Smooth muscle cell (in vitro differentiated cells): ENCODE data around the gene APOC3. TPM values are rescaled to one million over a fixed set of nuclear protein-coding genes. Genes with fewer than 3 reads are reported as not detected.

Source experiments
- DNase-seq: peaks from one replicate; lab custom pipeline; 2025; ENCODE audit not compliant: unreplicated experiment; lab: John Stamatoyannopoulos, UW
- H2AFZ ChIP-seq: fragments of 200-600 bp; sonication (generic); 2 replicates; pipeline ENCODE4 v1.6.0; 2016; ENCODE audit warnings: antibody characterized with exemption, low read depth, mild to moderate bottlenecking
- H3F3A ChIP-seq: fragments of 200-600 bp; sonication (generic); 2 replicates; pipeline ENCODE4 v1.6.0; 2017; ENCODE audit warnings: antibody characterized with exemption, low read depth
- H3K27ac ChIP-seq: fragments of 200-600 bp; sonication (generic); 2 replicates; pipeline ENCODE4 v1.5.1; 2016; ENCODE audit warnings: low read depth, mild to moderate bottlenecking
- H3K27me3 ChIP-seq: fragments of 200-600 bp; sonication (generic); 2 replicates; pipeline ENCODE4 v1.6.1; 2016; ENCODE audit warnings: low read depth, mild to moderate bottlenecking
- H3K36me3 ChIP-seq: fragments of 200-600 bp; sonication (generic); 2 replicates; pipeline ENCODE4 v1.5.1; 2016; ENCODE audit warnings: low read depth
- H3K4me1 ChIP-seq: fragments of 200-600 bp; sonication (generic); 2 replicates; pipeline ENCODE4 v1.5.1; 2016; ENCODE audit warnings: low read depth
- H3K4me2 ChIP-seq: fragments of 200-600 bp; sonication (generic); 2 replicates; pipeline ENCODE4 v1.6.0; 2016; ENCODE audit warnings: mild to moderate bottlenecking
- H3K4me3 ChIP-seq: fragments of 200-600 bp; sonication (generic); 2 replicates; pipeline ENCODE4 v1.5.1; 2016; ENCODE audit warnings: mild to moderate bottlenecking
- H3K79me2 ChIP-seq: fragments of 200-600 bp; sonication (generic); 2 replicates; pipeline ENCODE4 v1.6.0; 2016; ENCODE audit warnings: low read depth, mild to moderate bottlenecking
- H3K9ac ChIP-seq: fragments of 200-600 bp; sonication (generic); 2 replicates; pipeline ENCODE4 v1.6.0; 2016; ENCODE audit warnings: low read depth
- H3K9me3 ChIP-seq: fragments of 200-600 bp; sonication (generic); replicated peaks from 2 replicates; pipeline ENCODE4 v1.5.1; 2016; ENCODE audit warnings: low read depth
- H4K20me1 ChIP-seq: fragments of 200-600 bp; sonication (generic); 2 replicates; pipeline ENCODE4 v1.6.0; 2016; ENCODE audit warnings: low read depth
- WGBS: methylation state at CpG from one replicate; pipeline ENCODE4 v1.1.7; 2016; ENCODE audit warnings: low lambda C conversion rate; 5-methylcytosine and 5-hydroxymethylcytosine counted together
- polyA plus RNA-seq: library from polyadenylated mRNA; unstranded; fragments of >200 nt; fragmentation: Nextera tagmentation; extraction: Ambion mirVana; gene quantifications from 2 replicates; pipeline ENCODE4 v1.2.1, GENCODE V29; 2016
- total RNA-seq: library from RNA; depleted of rRNA; stranded (reverse); fragments of >200 nt; gene quantifications from 2 replicates; pipeline ENCODE4 v1.2.3, GENCODE V29; 2014
- TF ChIP-seq, protein P1 (sequence below): fragments of 200-600 bp; sonication (generic); IDR thresholded peaks from 2 replicates; pipeline ENCODE4 v1.5.1; 2017; ENCODE audit warnings: borderline replicate concordance, mild to moderate bottlenecking, antibody characterized with exemption; ENCODE audit not compliant: insufficient read depth, poor library complexity, severe bottlenecking

Gene APOC3
- total and polyA plus RNA-seq, 2 experiments from 2014 or later, result 0.54 TPM; not detected in 1

DNA sequence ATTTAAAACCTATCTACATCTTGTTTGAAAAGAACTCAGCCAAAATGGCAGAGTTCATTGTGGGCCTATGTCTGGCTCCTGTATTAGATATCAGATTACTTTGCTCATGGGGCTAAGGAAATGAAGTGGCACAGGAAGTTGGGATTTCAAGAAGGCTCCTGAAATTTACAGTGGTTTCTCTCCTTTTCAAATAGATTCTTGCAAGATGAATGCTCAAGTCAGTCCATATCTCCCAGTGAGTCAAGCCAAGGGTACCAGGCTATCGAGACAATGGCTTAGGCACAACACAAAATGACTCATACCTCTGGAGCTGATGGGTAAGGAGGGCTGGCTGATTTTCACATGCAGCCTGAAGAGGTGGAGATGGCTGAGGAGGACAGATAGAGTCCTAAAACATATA, 31.8 kb downstream of the APOC3 start:
- H3F3A ChIP-seq, result no peaks in the 10 kb centered on the region
- peaks cover 5% of the 10 kb centered on the region for H3K36me3 ChIP-seq
- H3K27me3 ChIP-seq, result no peaks in the 10 kb centered on the region
- no peak overlapping the region for H3K9ac ChIP-seq
- no peaks in the 10 kb centered on the region for H3K4me1 ChIP-seq
- no peaks in the 10 kb centered on the region for H3K9me3 ChIP-seq
- H4K20me1 ChIP-seq, result no peaks in the 10 kb centered on the region
- no peak for DNase-seq
- 16% methylated on average over 1 of the region's 1 CpG for WGBS
- H3K27ac ChIP-seq, result peak overlapping the region; percentile 84
- no peak overlapping the region for H2AFZ ChIP-seq
- H3K4me2 ChIP-seq, result peak overlapping the region; percentile 12
- TF ChIP-seq, protein P1, sequence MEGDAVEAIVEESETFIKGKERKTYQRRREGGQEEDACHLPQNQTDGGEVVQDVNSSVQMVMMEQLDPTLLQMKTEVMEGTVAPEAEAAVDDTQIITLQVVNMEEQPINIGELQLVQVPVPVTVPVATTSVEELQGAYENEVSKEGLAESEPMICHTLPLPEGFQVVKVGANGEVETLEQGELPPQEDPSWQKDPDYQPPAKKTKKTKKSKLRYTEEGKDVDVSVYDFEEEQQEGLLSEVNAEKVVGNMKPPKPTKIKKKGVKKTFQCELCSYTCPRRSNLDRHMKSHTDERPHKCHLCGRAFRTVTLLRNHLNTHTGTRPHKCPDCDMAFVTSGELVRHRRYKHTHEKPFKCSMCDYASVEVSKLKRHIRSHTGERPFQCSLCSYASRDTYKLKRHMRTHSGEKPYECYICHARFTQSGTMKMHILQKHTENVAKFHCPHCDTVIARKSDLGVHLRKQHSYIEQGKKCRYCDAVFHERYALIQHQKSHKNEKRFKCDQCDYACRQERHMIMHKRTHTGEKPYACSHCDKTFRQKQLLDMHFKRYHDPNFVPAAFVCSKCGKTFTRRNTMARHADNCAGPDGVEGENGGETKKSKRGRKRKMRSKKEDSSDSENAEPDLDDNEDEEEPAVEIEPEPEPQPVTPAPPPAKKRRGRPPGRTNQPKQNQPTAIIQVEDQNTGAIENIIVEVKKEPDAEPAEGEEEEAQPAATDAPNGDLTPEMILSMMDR, result no peak
- no peak overlapping the region for H3K4me3 ChIP-seq
- H3K79me2 ChIP-seq, result no peaks in the 10 kb centered on the region

DNA sequence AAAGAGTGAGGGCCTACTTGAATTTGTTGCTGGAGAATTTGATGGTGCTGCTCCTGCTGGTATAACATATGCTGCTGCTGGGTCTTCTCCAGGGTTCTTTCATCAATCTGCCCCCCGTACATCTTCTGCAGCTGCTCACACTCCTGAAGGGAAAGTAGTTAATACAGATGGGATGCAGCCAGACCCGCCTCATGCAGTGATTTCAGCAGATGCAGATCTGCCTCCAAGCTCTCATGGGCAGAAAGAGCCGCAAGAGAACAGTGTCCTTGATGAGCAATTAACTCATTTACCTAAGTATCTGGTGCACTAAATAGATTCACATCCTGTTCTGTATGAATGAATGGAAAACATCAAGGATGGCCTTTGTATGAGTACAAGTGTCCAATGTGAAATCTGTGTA, 32.5 kb downstream of the APOC3 start:
- Histone ChIP-seq H3K27me3 (no peaks in the 10 kb centered on the region), H3K79me2 (no peaks in the 10 kb centered on the region), H3K9me3 (no peaks in the 10 kb centered on the region), H3K9ac (no peak overlapping the region), H4K20me1 (no peaks in the 10 kb centered on the region), H3K27ac (peak overlapping the region; percentile 32), H2AFZ (no peak overlapping the region), H3K4me2 (no peak overlapping the region), H3F3A (no peaks in the 10 kb centered on the region), H3K4me3 (no peak overlapping the region), H3K4me1 (no peaks in the 10 kb centered on the region), H3K36me3 (peaks cover 5% of the 10 kb centered on the region)
- DNase-seq, result no peak
- 96% methylated on average over 3 of the region's 3 CpGs for WGBS
- TF ChIP-seq, protein P1, result no peak

DNA sequence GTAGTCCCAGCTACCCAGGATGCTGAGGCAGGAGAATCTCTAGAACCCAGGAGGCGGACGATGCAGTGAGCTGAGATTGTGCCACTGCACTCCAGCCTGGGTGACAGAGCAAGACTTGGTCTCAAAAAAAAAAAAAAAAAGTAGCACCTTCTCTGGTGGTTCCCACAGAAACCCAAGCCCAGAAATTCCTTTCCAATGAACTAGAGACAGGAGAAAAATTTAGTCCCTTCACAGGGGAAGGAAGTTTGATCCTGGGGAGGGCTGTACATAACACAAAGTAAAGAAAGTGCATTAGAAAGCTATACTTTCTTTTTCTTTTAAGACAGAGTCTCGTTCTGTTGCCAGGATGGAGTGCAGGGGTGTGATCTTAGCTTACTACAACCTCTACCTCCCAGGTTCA, 33.2 kb downstream of the APOC3 start:
- Histone ChIP-seq H4K20me1 (no peaks in the 10 kb centered on the region), H3K4me2 (no peak overlapping the region), H2AFZ (no peak overlapping the region), H3K36me3 (peaks cover 5% of the 10 kb centered on the region), H3K4me1 (no peaks in the 10 kb centered on the region), H3K9ac (no peak overlapping the region), H3K4me3 (no peak overlapping the region), H3F3A (no peaks in the 10 kb centered on the region), H3K9me3 (no peaks in the 10 kb centered on the region), H3K27me3 (no peaks in the 10 kb centered on the region), H3K27ac (no peak overlapping the region), H3K79me2 (no peaks in the 10 kb centered on the region)
- no peak for DNase-seq
- TF ChIP-seq, protein P1, result no peak
- 91% methylated on average over 3 of the region's 3 CpGs for WGBS

DNA sequence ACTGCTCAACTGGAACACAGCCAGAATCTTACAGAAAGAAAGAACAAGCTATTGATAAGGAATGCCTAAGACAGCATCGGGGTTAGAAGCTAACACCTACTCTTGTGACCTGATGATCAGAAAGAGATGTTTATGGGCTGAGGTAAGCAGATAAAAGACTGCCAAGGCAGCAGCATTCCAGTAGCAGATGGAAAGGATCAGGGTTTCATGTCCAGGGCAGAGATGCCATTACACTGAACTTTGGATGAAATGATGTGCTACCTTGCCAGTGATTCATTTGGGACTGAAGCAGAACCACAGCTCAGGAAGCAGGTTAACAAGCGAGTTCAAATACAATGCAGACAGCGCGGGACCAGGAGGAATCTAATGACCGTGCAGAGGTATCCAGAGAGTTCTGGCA, 34.8 kb downstream of the APOC3 start:
- no peaks in the 10 kb centered on the region for H4K20me1 ChIP-seq
- 88% methylated on average over 5 of the region's 5 CpGs for WGBS
- TF ChIP-seq, protein P1, result no peak
- H2AFZ ChIP-seq, result no peak overlapping the region
- no peaks in the 10 kb centered on the region for H3K79me2 ChIP-seq
- H3K27me3 ChIP-seq, result no peaks in the 10 kb centered on the region
- no peaks in the 10 kb centered on the region for H3K9me3 ChIP-seq
- H3K4me3 ChIP-seq, result no peak overlapping the region
- H3K36me3 ChIP-seq, result peaks cover 5% of the 10 kb centered on the region
- H3K4me2 ChIP-seq, result no peak overlapping the region
- no peaks in the 10 kb centered on the region for H3F3A ChIP-seq
- DNase-seq, result no peak
- peak overlapping the region; percentile 79 for H3K27ac ChIP-seq
- no peak overlapping the region for H3K9ac ChIP-seq
- H3K4me1 ChIP-seq, result no peaks in the 10 kb centered on the region
